ENCODE data around the gene SNCA. TPM values are rescaled to one million over a fixed set of nuclear protein-coding genes. Genes with fewer than 3 reads are reported as not detected.

The SNCA gene
- total RNA-seq, 1 donor from 2014 or later = 2.4 TPM

- no peak for DNase-seq (ENCODE audit: low read depth)
- no peak overlapping the region for H3K4me3 ChIP-seq (ENCODE audit: low read depth, low read length)
- no peak for TF ChIP-seq CTCF (conservative IDR thresholded peaks at IDR 0.05; ENCODE audit: low read depth, low read length)
Measured at GRCh38 chr4:89784686-89785231, 52.2 kb downstream of the SNCA start.

DNA sequence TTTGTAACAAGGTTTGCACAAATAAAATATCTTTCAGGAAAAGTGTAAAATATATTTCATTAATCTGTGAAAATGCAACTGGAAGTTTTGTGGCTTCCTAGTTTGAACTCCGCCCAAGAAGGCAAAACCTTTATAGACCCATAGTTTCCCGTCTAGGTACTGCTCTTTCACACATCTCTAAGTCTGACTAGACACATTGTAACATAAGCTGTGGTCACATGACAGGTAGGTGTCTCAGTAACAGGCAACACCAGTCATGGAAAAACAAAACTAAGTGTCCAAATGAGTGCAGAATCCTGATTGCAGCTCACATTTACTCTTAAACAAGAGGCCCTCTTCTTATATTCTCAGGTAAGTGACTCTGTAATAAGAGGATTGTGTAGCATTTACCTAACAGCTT lies 55.6 kb downstream of the SNCA start:
- DNase-seq (ENCODE audit: low read depth) = no peak
- H3K4me3 ChIP-seq (ENCODE audit: low read depth, low read length) = no peak overlapping the region
- no peak for TF ChIP-seq CTCF (conservative IDR thresholded peaks at IDR 0.05; ENCODE audit: low read depth, low read length)

- DNase-seq (ENCODE audit: low read depth) = no peak
- H3K4me3 ChIP-seq (ENCODE audit: low read depth, low read length) = no peak overlapping the region
- no peak for TF ChIP-seq CTCF (conservative IDR thresholded peaks at IDR 0.05; ENCODE audit: low read depth, low read length)
Measured at GRCh38 chr4:89773805-89774204, 63.2 kb downstream of the SNCA start.

- no peak for TF ChIP-seq CTCF (conservative IDR thresholded peaks at IDR 0.05; ENCODE audit: low read depth, low read length)
- H3K4me3 ChIP-seq (ENCODE audit: low read depth, low read length) = no peak overlapping the region
Measured at GRCh38 chr4:89769856-89770255, 67.1 kb downstream of the SNCA start.

DNA sequence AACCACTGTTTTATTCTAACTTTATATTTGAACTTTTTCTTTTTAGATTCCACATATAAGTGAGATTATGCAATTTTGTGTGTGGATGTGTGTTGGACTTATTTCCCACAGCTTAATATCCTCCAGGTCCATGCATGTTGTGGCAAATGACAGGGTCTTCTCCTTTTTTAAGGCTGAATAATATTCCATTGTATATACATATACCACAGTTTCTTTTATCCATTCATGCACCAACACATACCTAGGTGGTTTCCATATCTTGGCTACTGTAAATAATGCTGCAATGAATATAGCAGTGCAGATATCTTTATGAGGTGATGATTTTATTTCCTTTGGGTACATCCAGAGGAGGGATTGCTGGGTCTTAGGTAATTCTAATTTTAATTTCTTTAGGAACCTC lies 69.0 kb downstream of the SNCA start:
- TF ChIP-seq CTCF (conservative IDR thresholded peaks at IDR 0.05; ENCODE audit: low read depth, low read length) = no peak
- no peak for DNase-seq (ENCODE audit: low read depth)
- H3K4me3 ChIP-seq (ENCODE audit: low read depth, low read length) = no peak overlapping the region

More at GRCh38 chr4:89769856-89770255, 67.1 kb downstream of the SNCA start:
- DNase-seq (ENCODE audit: low read depth) = no peak

DNA sequence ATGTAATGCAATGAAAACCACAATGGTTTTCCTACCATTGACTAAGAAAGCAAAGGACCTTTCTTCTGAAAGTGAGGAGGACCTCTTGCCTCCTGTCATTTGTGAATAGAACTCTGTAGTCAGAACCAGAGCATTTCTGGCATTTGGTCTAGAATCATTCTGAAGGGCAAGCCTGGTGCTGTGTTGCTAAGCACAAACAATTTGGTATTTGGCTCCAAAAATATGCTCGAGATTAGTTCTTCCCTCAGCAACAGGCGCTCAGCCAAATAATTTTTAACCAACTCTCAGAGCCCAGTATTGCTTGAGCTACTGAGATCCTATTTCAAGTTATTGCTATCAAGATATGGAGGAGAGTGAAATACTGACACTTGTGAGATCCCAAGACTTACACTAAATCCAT lies 71.0 kb downstream of the SNCA start:
- H3K4me3 ChIP-seq (ENCODE audit: low read depth, low read length) = no peak overlapping the region
- DNase-seq (ENCODE audit: low read depth) = no peak
- no peak for TF ChIP-seq CTCF (conservative IDR thresholded peaks at IDR 0.05; ENCODE audit: low read depth, low read length)

DNA sequence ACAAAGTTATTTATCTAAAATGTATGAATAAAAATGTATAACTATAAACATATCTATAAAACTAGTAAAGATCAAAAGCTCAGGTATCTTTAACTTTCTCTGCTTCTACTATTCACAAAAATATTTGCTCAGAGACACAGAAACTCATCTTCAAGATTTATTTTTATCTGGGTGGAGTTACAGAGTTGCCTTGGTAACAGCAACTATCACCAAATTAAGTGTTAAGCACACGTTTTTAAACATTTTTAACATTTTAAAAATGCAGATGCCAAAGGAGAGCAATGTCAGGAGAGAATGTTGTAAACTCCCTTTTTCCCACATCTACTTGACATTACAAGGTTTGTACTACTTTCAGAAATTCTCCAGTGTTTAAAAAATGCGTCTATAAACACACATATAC lies 71.4 kb downstream of the SNCA start:
- no peak for TF ChIP-seq CTCF (conservative IDR thresholded peaks at IDR 0.05; ENCODE audit: low read depth, low read length)
- H3K4me3 ChIP-seq (ENCODE audit: low read depth, low read length) = no peak overlapping the region
- DNase-seq (ENCODE audit: low read depth) = no peak
